HepG2 (cell line): ENCODE results near the gene PPP2R5B. TPM values are rescaled to one million over a fixed set of nuclear protein-coding genes. Genes with fewer than 3 reads are reported as not detected.

Experiments
- CREM ChIP-seq, 2 experiments: sonication (generic) in 1 of 2; formaldehyde crosslinking in 1 of 2; IDR thresholded peaks; 2 replicates each; pipeline versions ENCODE4 v1.4.0 to v1.6.1; 2016 to 2020; ENCODE audit warnings: antibody characterized with exemption in 1 of 2, mild to moderate bottlenecking in 1 of 2, missing genetic modification reagents in 1 of 2
- EHMT2 ChIP-seq: fragments of 200-600 bp; sonication (generic); IDR thresholded peaks from 2 replicates; pipeline ENCODE4 v1.7.0; 2017; ENCODE audit warnings: antibody characterized with exemption, low read depth, low read length, borderline replicate concordance
- FOXK1 ChIP-seq: sonication (generic); formaldehyde crosslinking; IDR thresholded peaks from 2 replicates; pipeline ENCODE4 v1.4.0; 2020; ENCODE audit warnings: low read depth, missing genetic modification reagents, borderline replicate concordance
- HDAC6 ChIP-seq: fragments of 200-600 bp; sonication (generic); IDR thresholded peaks from 2 replicates; pipeline ENCODE4 v1.7.0; 2017; ENCODE audit warnings: mild to moderate bottlenecking, antibody characterized with exemption, low read length, low read depth
- MBNL3 ChIP-seq: fragments of 250-450 bp; sonication (Bioruptor Pico); conservative IDR thresholded peaks from 2 replicates; pipeline ENCODE4 v1.8.0; 2022; ENCODE audit warnings: mild to moderate bottlenecking, inconsistent platforms
- MIER3 ChIP-seq: IDR thresholded peaks from 2 replicates; pipeline ENCODE4 v1.6.1; 2016; ENCODE audit warnings: missing compliant biosample characterization, borderline replicate concordance
- PCBP1 ChIP-seq: fragments of 200-400 bp; formaldehyde crosslinking; IDR thresholded peaks from 2 replicates; pipeline ENCODE4 v1.6.1; 2017; ENCODE audit warnings: mild to moderate bottlenecking, low read depth, low read length, borderline replicate concordance
- PITX1 ChIP-seq: sonication (generic); formaldehyde crosslinking; IDR thresholded peaks from 2 replicates; pipeline ENCODE4 v1.5.1; 2020; ENCODE audit warnings: mild to moderate bottlenecking, missing genetic modification reagents
- SETDB1 ChIP-seq: sonication (generic); formaldehyde crosslinking; IDR thresholded peaks from 2 replicates; pipeline ENCODE4 v1.5.1; 2020; ENCODE audit warnings: missing genetic modification reagents, mild to moderate bottlenecking, borderline replicate concordance
- STAG1 ChIP-seq: sonication (generic); formaldehyde crosslinking; IDR thresholded peaks from 2 replicates; pipeline ENCODE4 v1.4.0; 2020; ENCODE audit warnings: missing genetic modification reagents
- TOPORS ChIP-seq: sonication (generic); formaldehyde crosslinking; IDR thresholded peaks from 2 replicates; pipeline ENCODE4 v1.8.0; 2023; ENCODE audit warnings: mild to moderate bottlenecking, missing genetic modification reagents
- ZNF329 ChIP-seq: sonication (generic); formaldehyde crosslinking; IDR thresholded peaks from 2 replicates; pipeline ENCODE4 v1.9.0; 2021; ENCODE audit warnings: low read depth, mild to moderate bottlenecking, missing genetic modification reagents
- ZNF432 ChIP-seq: sonication (generic); formaldehyde crosslinking; IDR thresholded peaks from 2 replicates; pipeline ENCODE4 v1.5.0; 2020; ENCODE audit warnings: missing genetic modification reagents, mild to moderate bottlenecking, borderline replicate concordance
- ZNF460 ChIP-seq: sonication (generic); formaldehyde crosslinking; IDR thresholded peaks from 2 replicates; pipeline ENCODE4 v1.5.1; 2020; ENCODE audit warnings: missing genetic modification reagents, mild to moderate bottlenecking, borderline replicate concordance
- ZNF720 ChIP-seq: sonication (generic); formaldehyde crosslinking; IDR thresholded peaks from 2 replicates; pipeline ENCODE4 v1.4.0; 2020; ENCODE audit warnings: missing genetic modification reagents
- ZNF780A ChIP-seq: sonication (generic); formaldehyde crosslinking; IDR thresholded peaks from 2 replicates; pipeline ENCODE4 v1.8.0; 2022; ENCODE audit warnings: mild to moderate bottlenecking, missing genetic modification reagents, moderate library complexity
- polyA plus RNA-seq, 8 experiments: library from polyadenylated mRNA; depleted of rRNA in 3 of 8; stranded (reverse) in 7 of 8; unstranded in 1 of 8; fragments of >200 nt; fragmentation: Illumina TruSeq in 4 of 8; extraction: Trizol in 4 of 8; gene quantifications; 2 replicates each; pipeline versions ENCODE4 v1.2.1 to v1.2.3, GENCODE V29; 2011 to 2016; ENCODE audit warnings: low read depth in 4 of 8, missing spikeins in 1 of 8, mixed read lengths in 1 of 8; ENCODE audit not compliant: insufficient read depth in 1 of 8
- total RNA-seq, 5 experiments: library from RNA; depleted of rRNA; stranded (reverse); fragments of >200 nt; fragmentation: Illumina TruSeq; extraction: Trizol; gene quantifications; 2 replicates each; pipeline ENCODE4 v1.2.3, GENCODE V29; 2016; ENCODE audit warnings: low read depth in 1 of 5
- TF ChIP-seq, protein P1 (sequence below): sonication (generic); formaldehyde crosslinking; IDR thresholded peaks from 2 replicates; pipeline ENCODE4 v1.4.0; 2020; ENCODE audit warnings: missing genetic modification reagents, borderline replicate concordance
- TF ChIP-seq, protein P2 (sequence below): IDR thresholded peaks from 2 replicates; pipeline ENCODE4 v1.6.1; 2016; ENCODE audit warnings: mild to moderate bottlenecking
- TF ChIP-seq, protein P3 (sequence below): sonication (generic); formaldehyde crosslinking; IDR thresholded peaks from 2 replicates; pipeline ENCODE4 v1.4.0; 2020; ENCODE audit warnings: low read depth, mild to moderate bottlenecking, missing genetic modification reagents
- TF ChIP-seq, protein P4 (sequence below): sonication (generic); formaldehyde crosslinking; IDR thresholded peaks from 2 replicates; pipeline ENCODE4 v1.5.1; 2020; ENCODE audit warnings: mild to moderate bottlenecking, missing genetic modification reagents, moderate library complexity

The PPP2R5B gene
- total and polyA plus RNA-seq, 2 of the 13 experiments (the other 11 are each of a cell fraction or from before 2014, with no cell fraction given): 2.3 to 8.3 TPM

DNA sequence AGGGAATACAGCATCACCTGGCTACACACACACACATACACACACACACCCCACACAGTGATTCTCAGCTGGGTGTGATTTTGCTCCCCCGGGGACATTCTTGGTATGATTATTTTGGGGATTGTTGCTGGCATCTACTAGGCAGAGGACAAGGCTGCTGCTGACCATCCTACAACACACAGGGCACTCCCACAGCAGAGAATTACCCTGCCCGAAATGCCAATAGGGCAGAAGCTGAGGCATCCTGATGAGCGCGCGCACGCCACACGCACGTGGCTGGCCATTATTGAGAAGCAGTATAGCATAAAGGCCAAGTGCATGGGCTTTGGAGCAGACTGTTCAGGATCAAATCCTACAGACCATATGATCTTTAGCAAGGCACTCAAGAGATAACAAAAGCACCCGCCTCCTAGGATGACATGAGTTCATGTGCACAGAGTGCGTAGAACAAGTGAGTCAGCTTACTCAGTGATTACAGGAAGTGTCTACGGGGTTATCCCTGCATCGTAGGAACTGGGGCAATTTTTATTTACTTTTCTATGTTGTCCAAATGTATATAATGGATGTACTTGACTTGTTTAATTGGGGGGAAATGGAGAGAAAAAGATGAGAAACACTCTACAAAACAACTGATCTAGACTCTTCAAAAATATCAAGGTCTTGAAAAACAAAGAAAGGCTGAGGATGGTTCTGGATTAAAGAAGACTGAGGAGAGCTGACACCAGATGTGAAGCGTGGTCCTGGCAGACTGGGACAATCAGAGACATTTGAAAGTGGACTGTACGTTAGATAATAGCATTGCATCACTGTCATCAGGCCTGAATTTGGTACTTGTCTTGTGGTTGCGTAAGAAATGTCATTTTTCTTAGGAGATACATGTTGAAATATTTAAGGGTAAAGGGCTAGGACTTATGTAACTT lies 38.9 kb upstream of the PPP2R5B start (continued):
- TF ChIP-seq, protein P1, sequence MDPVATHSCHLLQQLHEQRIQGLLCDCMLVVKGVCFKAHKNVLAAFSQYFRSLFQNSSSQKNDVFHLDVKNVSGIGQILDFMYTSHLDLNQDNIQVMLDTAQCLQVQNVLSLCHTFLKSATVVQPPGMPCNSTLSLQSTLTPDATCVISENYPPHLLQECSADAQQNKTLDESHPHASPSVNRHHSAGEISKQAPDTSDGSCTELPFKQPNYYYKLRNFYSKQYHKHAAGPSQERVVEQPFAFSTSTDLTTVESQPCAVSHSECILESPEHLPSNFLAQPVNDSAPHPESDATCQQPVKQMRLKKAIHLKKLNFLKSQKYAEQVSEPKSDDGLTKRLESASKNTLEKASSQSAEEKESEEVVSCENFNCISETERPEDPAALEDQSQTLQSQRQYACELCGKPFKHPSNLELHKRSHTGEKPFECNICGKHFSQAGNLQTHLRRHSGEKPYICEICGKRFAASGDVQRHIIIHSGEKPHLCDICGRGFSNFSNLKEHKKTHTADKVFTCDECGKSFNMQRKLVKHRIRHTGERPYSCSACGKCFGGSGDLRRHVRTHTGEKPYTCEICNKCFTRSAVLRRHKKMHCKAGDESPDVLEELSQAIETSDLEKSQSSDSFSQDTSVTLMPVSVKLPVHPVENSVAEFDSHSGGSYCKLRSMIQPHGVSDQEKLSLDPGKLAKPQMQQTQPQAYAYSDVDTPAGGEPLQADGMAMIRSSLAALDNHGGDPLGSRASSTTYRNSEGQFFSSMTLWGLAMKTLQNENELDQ (CRISPR knock-in tag): no peak
- TF ChIP-seq TOPORS (CRISPR knock-in tag) (no peak), STAG1 (CRISPR knock-in tag) (no peak), MBNL3 (CRISPR knock-in tag) (no peak), PCBP1 (no peak), ZNF720 (CRISPR knock-in tag) (no peak), HDAC6 (no peak), MIER3 (peak; percentile 26; the same call in 1 of the 2 replicates), SETDB1 (no peak), ZNF780A (CRISPR knock-in tag) (peak; percentile 48; the same call in 1 of the 2 replicates), CREM (IDR thresholded peaks at IDR 0.05) (peak; percentile 48), CREM (CRISPR knock-in tag; IDR thresholded peaks at IDR 0.05) (no peak), ZNF460 (no peak), ZNF329 (no peak), ZNF432 (CRISPR knock-in tag) (no peak), EHMT2 (no peak), PITX1 (CRISPR knock-in tag) (peak; percentile 59; the same call in 1 of the 2 replicates), FOXK1 (CRISPR knock-in tag) (peak; percentile 32; the same call in 1 of the 2 replicates)
- TF ChIP-seq, protein P2, sequence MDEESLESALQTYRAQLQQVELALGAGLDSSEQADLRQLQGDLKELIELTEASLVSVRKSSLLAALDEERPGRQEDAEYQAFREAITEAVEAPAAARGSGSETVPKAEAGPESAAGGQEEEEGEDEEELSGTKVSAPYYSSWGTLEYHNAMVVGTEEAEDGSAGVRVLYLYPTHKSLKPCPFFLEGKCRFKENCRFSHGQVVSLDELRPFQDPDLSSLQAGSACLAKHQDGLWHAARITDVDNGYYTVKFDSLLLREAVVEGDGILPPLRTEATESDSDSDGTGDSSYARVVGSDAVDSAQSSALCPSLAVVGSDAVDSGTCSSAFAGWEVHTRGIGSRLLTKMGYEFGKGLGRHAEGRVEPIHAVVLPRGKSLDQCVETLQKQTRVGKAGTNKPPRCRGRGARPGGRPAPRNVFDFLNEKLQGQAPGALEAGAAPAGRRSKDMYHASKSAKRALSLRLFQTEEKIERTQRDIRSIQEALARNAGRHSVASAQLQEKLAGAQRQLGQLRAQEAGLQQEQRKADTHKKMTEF: peak; percentile 41; the same call in 1 of the 2 replicates
- TF ChIP-seq, protein P3, sequence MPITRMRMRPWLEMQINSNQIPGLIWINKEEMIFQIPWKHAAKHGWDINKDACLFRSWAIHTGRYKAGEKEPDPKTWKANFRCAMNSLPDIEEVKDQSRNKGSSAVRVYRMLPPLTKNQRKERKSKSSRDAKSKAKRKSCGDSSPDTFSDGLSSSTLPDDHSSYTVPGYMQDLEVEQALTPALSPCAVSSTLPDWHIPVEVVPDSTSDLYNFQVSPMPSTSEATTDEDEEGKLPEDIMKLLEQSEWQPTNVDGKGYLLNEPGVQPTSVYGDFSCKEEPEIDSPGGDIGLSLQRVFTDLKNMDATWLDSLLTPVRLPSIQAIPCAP: no peak
- TF ChIP-seq, protein P4, sequence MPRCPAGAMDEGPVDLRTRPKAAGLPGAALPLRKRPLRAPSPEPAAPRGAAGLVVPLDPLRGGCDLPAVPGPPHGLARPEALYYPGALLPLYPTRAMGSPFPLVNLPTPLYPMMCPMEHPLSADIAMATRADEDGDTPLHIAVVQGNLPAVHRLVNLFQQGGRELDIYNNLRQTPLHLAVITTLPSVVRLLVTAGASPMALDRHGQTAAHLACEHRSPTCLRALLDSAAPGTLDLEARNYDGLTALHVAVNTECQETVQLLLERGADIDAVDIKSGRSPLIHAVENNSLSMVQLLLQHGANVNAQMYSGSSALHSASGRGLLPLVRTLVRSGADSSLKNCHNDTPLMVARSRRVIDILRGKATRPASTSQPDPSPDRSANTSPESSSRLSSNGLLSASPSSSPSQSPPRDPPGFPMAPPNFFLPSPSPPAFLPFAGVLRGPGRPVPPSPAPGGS (CRISPR knock-in tag): no peak
